Measurements from ENCODE around the gene VAV1.

The VAV1 gene

DNA sequence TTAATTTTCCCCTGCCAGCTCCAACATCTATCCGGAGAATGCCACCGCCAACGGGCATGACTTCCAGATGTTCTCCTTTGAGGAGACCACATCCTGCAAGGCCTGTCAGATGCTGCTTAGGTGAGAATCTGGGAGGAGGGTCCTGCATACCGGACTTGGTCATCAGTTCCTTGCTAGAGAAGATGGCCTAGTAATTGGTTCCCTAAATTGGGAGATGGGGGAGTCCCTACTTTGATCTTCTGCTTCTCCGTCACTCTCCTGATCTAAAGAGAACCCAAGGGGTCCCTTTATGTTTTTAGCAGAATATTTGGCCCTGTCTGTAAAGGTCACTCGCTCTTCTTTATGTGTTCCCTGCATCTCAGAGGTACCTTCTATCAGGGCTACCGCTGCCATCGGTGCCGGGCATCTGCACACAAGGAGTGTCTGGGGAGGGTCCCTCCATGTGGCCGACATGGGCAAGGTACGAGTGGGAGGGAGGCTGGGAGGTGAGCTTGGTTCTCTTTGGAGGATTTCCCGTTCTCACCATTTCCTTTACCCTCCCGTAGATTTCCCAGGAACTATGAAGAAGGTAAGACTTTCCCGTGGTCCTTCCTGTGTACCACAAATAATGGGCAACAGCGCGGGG, 60.8 kb downstream of the VAV1 start:
- H3K27me3 ChIP-seq (ENCODE audit: insufficient read depth, low read depth, severe bottlenecking), result peaks cover 40% of the 10 kb centered on the region
- DNase-seq, result no peak
- TF ChIP-seq, protein P1, sequence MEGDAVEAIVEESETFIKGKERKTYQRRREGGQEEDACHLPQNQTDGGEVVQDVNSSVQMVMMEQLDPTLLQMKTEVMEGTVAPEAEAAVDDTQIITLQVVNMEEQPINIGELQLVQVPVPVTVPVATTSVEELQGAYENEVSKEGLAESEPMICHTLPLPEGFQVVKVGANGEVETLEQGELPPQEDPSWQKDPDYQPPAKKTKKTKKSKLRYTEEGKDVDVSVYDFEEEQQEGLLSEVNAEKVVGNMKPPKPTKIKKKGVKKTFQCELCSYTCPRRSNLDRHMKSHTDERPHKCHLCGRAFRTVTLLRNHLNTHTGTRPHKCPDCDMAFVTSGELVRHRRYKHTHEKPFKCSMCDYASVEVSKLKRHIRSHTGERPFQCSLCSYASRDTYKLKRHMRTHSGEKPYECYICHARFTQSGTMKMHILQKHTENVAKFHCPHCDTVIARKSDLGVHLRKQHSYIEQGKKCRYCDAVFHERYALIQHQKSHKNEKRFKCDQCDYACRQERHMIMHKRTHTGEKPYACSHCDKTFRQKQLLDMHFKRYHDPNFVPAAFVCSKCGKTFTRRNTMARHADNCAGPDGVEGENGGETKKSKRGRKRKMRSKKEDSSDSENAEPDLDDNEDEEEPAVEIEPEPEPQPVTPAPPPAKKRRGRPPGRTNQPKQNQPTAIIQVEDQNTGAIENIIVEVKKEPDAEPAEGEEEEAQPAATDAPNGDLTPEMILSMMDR (IDR thresholded peaks at IDR 0.05; ENCODE audit: low read depth, low read length), result no peak
- H3K27ac ChIP-seq, result no peak overlapping the region
- peaks cover 3% of the 10 kb centered on the region for H3K9me3 ChIP-seq (ENCODE audit: severe bottlenecking)
- H3K36me3 ChIP-seq, result no peaks in the 10 kb centered on the region
- no peak overlapping the region for H3K4me3 ChIP-seq (ENCODE audit: low read depth, low read length)

DNA sequence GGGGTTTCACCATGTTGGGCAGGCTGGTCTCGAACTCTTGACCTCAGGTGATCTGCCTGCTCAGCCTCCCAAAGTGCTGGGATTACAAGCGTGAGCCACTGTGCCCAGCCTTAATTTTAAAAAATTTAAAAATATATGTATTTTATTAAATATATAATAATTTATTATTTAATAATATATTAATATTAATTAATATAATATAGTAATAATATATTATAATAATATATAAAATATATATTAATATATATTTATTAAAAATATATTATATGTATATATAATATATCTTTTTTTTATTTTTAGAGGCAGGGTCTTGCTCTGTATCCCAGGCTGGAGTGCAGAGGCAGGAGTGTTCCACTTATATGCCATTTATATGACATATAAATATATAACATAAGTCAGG, 61.9 kb downstream of the VAV1 start:
- Histone ChIP-seq H3K27me3 (ENCODE audit: insufficient read depth, low read depth, severe bottlenecking) (peaks cover 42% of the 10 kb centered on the region), H3K27ac (no peak overlapping the region), H3K9me3 (ENCODE audit: severe bottlenecking) (peaks cover 3% of the 10 kb centered on the region), H3K36me3 (no peaks in the 10 kb centered on the region), H3K4me3 (ENCODE audit: low read depth, low read length) (no peak overlapping the region)
- DNase-seq, result no peak
- TF ChIP-seq, protein P1 (IDR thresholded peaks at IDR 0.05; ENCODE audit: low read depth, low read length), result no peak

DNA sequence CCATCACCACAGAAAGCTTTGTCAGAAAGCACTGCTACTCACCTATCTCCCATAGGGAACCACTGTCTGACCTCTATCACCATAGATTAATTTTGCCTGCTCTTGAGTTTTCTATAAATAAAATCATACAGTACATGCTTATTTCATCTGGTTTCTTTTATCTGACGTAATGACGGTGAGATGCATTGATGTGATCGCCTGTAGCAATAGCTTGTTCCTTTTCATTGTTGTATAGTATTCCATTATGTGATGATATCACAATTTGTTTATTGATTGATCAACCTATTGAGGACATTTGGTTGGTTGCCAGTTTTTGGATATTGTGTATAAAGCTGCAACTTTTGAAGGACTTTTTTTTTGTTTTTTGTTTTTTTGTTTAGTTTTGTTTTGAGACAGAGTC, 63.0 kb downstream of the VAV1 start:
- no peak for DNase-seq
- peaks cover 41% of the 10 kb centered on the region for H3K27me3 ChIP-seq (ENCODE audit: insufficient read depth, low read depth, severe bottlenecking)
- TF ChIP-seq, protein P1 (IDR thresholded peaks at IDR 0.05; ENCODE audit: low read depth, low read length), result no peak
- peaks cover 3% of the 10 kb centered on the region for H3K9me3 ChIP-seq (ENCODE audit: severe bottlenecking)
- H3K27ac ChIP-seq, result no peak overlapping the region
- H3K36me3 ChIP-seq, result no peaks in the 10 kb centered on the region
- H3K4me3 ChIP-seq (ENCODE audit: low read depth, low read length), result no peak overlapping the region

DNA sequence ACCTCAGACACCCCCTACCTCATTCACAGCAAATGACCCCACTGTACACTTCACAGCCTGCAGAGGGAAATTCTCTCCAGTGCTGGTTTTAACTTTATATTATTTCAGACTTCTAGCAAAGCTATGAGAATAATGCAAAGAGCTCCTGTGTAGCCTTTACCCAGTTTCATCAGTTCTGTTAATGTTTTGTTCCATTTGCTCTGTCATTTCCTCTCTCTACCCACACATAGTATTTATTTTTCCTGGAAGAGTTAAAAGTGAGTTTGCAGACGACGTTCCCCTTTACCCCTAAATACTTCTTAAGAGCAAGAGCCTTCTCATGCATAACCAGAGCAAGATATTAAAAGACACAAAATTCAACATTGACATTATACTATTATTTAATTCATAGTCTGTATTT, 65.0 kb downstream of the VAV1 start:
- no peak overlapping the region for H3K27ac ChIP-seq
- no peak overlapping the region for H3K4me3 ChIP-seq (ENCODE audit: low read depth, low read length)
- peaks cover 45% of the 10 kb centered on the region for H3K27me3 ChIP-seq (ENCODE audit: insufficient read depth, low read depth, severe bottlenecking)
- TF ChIP-seq, protein P1 (IDR thresholded peaks at IDR 0.05; ENCODE audit: low read depth, low read length), result no peak
- DNase-seq, result no peak
- no peaks in the 10 kb centered on the region for H3K36me3 ChIP-seq
- peaks cover 3% of the 10 kb centered on the region for H3K9me3 ChIP-seq (ENCODE audit: severe bottlenecking)

DNA sequence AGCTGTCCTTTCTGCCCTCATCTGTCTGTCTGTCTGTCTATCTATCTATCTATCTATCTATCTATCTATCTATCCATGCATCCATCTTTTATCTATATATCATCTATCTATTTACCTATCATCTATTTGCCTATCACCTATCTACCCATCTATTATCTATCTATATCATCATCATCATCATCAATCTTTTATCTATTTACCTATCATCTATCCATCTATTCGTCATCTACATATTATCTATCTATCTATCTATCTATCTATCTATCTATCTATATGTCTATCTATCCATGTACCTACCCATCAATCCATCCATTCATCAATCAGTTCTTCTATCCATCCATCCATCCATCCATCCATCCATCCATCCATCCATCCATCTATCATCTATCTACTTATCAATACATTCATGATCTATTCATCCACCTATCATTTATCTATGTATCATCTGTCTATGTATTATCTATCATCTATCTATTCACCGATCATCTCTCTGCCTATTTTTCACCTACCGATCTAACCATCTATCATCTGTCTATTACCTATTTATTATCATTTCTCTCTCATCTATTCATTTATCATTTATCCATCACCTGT, 65.7 kb downstream of the VAV1 start:
- DNase-seq, result no peak
- H3K4me3 ChIP-seq (ENCODE audit: low read depth, low read length), result no peak overlapping the region
- H3K27me3 ChIP-seq (ENCODE audit: insufficient read depth, low read depth, severe bottlenecking), result peaks cover 39% of the 10 kb centered on the region
- no peaks in the 10 kb centered on the region for H3K36me3 ChIP-seq
- TF ChIP-seq, protein P1 (IDR thresholded peaks at IDR 0.05; ENCODE audit: low read depth, low read length), result no peak
- peaks cover 3% of the 10 kb centered on the region for H3K9me3 ChIP-seq (ENCODE audit: severe bottlenecking)
- H3K27ac ChIP-seq, result no peak overlapping the region
